ENCODE measurements around the gene ISL2. TPM values are rescaled to one million over a fixed set of nuclear protein-coding genes. Genes with fewer than 3 reads are reported as not detected.

The ISL2 gene
- total and polyA plus RNA-seq, 2 of the 4 experiments (the other 2 are of a cell fraction): 1.3 to 3.6 TPM

DNA sequence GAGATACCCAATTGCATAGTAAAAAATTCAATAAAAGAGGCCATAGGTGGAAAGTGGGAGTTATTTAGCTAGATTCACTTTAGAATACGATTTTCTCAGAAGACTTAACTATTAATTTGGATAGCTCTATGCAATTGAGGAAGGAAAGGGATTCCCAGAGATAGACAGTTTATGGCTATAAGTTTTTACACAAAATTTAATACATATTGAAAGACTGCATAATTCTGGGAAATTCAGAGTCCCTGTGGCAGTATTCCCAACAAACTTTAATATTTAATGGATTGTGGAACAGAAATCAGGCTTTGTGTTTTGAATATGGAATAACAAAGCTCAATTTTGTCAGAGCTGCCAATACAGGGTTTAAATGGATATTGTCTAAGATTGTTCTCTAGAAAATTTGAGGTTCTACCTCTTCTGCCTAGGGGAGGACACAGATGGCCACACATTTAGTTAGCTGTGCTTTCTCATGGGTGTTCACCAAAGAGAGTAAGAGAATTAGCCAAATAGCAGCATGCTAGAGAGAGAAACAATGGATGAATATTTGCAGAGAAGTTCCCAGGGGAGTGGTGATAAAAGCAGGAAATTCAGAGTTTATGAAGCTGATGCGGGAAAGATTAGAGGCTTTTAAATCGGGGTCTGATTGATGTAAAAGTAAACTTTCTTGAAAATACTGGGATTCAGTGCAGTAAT is 8.5 kb downstream of the ISL2 start:
- CTCF ChIA-PET: no interaction called here
- no peak overlapping the region for H3K4ac ChIP-seq (ENCODE audit: low read depth, low read length)
- dilution Hi-C loops (cut with HindIII; ENCODE audit: low sequenced_read_pairs, unreplicated experiment): no loop called here
- H3K18ac ChIP-seq (ENCODE audit: low read depth, low read length): no peak overlapping the region
- H2BK15ac ChIP-seq (ENCODE audit: low read depth, low read length): no peak overlapping the region
- 73% methylated on average over 2 of the region's 3 CpGs; no CpG with 5 or more reads in 1 of the 2 experiments for WGBS, 2 experiments (ENCODE audit: extremely low coverage in 2 of 2, insufficient read length in 1 of 2)
- H2BK120ac ChIP-seq (ENCODE audit: low read depth, low read length): no peak overlapping the region
- H3K23ac ChIP-seq (ENCODE audit: low read depth, low read length): no peak overlapping the region
- H3K9me1 ChIP-seq (ENCODE audit: insufficient read depth, low read length): no peaks in the 10 kb centered on the region; the same call in 1 of the 2 replicates
- no peak overlapping the region for H3K4me3 ChIP-seq (ENCODE audit: insufficient read depth, low read depth, low read length)
- H2AK5ac ChIP-seq (ENCODE audit: low read depth, low read length): no peak overlapping the region
- no peak overlapping the region for H3K27ac ChIP-seq (ENCODE audit: insufficient read depth, low read length)
- ATAC-seq (ENCODE audit: low read depth) (no peak), DNase-seq (no peak)
- no peak overlapping the region for H4K8ac ChIP-seq (ENCODE audit: low read depth in 2 of 2, low read length in 2 of 2)
- H4K91ac ChIP-seq (ENCODE audit: insufficient read depth, low read depth, low read length): no peak overlapping the region
- no peak overlapping the region for H2BK20ac ChIP-seq (ENCODE audit: low read depth, low read length)
- intact Hi-C loops (cut with micrococcal nuclease): loop anchor here (5.0 to 10.0 kb wide), 2 partner anchors 230 to 522 kb away; no protein-coding TSS in a partner anchor
- peaks cover 6% of the 10 kb centered on the region; the same call in 1 of the 2 replicates for H4K20me1 ChIP-seq (ENCODE audit: insufficient read depth, low read length)
- H3K27me3 ChIP-seq (ENCODE audit: control insufficient read depth, insufficient read depth, low read length): peaks cover 22% of the 10 kb centered on the region
- POLR2A ChIA-PET (ENCODE audit: unreplicated experiment): no interaction called here
- peaks cover 19% of the 10 kb centered on the region for H3K36me3 ChIP-seq (ENCODE audit: control insufficient read depth, insufficient read depth, low read length)
- in situ Hi-C loops (cut with MboI; ENCODE audit: low sequenced_read_pairs): no loop called here
- H3K4me1 ChIP-seq (ENCODE audit: control insufficient read depth, insufficient read depth, low read length): peaks cover 4% of the 10 kb centered on the region
- TF ChIP-seq USF2 (IDR thresholded peaks at IDR 0.05; ENCODE audit: low read depth, low read length): no peak
- TF ChIP-seq MAZ (IDR thresholded peaks at IDR 0.05; ENCODE audit: borderline replicate concordance, low read depth, low read length): no peak
- TF ChIP-seq CEBPB (IDR thresholded peaks at IDR 0.05; ENCODE audit: low read depth, low read length): no peak
- no peak for TF ChIP-seq POLR2A (IDR thresholded peaks at IDR 0.05; ENCODE audit: low read depth, low read length)
- no peak for TF ChIP-seq RFX5 (IDR thresholded peaks at IDR 0.05; ENCODE audit: low read depth, low read length)
- no peak for TF ChIP-seq MXI1 (IDR thresholded peaks at IDR 0.05; ENCODE audit: borderline replicate concordance, low read depth, low read length)
- no peak for TF ChIP-seq SMC3 (IDR thresholded peaks at IDR 0.05; ENCODE audit: low read depth, low read length)
- no peak for TF ChIP-seq RAD21 (IDR thresholded peaks at IDR 0.05; ENCODE audit: low read length)
- no peak for TF ChIP-seq CTCF (conservative IDR thresholded peaks at IDR 0.05; ENCODE audit: low read depth, low read length)
- no peak for TF ChIP-seq FOS (IDR thresholded peaks at IDR 0.05; ENCODE audit: low read depth, low read length)
- no peak for TF ChIP-seq RCOR1 (IDR thresholded peaks at IDR 0.05; ENCODE audit: insufficient replicate concordance, low read length)
- no peak for TF ChIP-seq BHLHE40 (IDR thresholded peaks at IDR 0.05; ENCODE audit: low read depth, low read length)
- TF ChIP-seq MAFK (IDR thresholded peaks at IDR 0.05; ENCODE audit: low read depth, low read length): no peak
- peaks cover 6% of the 10 kb centered on the region; the same call in 1 of the 2 replicates for H3K9me3 ChIP-seq (ENCODE audit: control insufficient read depth, insufficient read depth, low read length)
- H3K9ac ChIP-seq (ENCODE audit: low read depth, low read length): no peak overlapping the region
- H2AFZ ChIP-seq (replicated peaks; ENCODE audit: low read length, poor library complexity): no peak overlapping the region
- H3K14ac ChIP-seq (replicated peaks; ENCODE audit: low read depth, low read length): no peak overlapping the region
- H3K4me2 ChIP-seq (ENCODE audit: low read depth, low read length): no peak overlapping the region
- no peak overlapping the region for H2AK9ac ChIP-seq (replicated peaks; ENCODE audit: low read depth, low read length, poor library complexity)
- BruUV-seq (replicated peaks): no TSS peak
- no peak overlapping the region for H3K56ac ChIP-seq (ENCODE audit: extremely low read depth, insufficient read depth, low read length)
- H2BK5ac ChIP-seq (ENCODE audit: low read depth, low read length, poor library complexity, severe bottlenecking): no peak overlapping the region
- no peak overlapping the region for H4K5ac ChIP-seq (ENCODE audit: low read depth, low read length)
- 0 out of 4 replicates have a peak, but pooled peaks cover 0 to 2% of the 10 kb centered on the region in 2 experiments for H3K79me1 ChIP-seq (ENCODE audit: low read depth in 1 of 2, low read length in 2 of 2)
